Measurements from ENCODE around the gene GLCE. TPM values are rescaled to one million over a fixed set of nuclear protein-coding genes. Genes with fewer than 3 reads are reported as not detected.

Gene GLCE
- total RNA-seq, 1 donor from 2014 or later, result 5.6 TPM

GRCh38 chr15:69215314-69216035, 55.0 kb downstream of the GLCE start:
- no peaks in the 10 kb centered on the region for H3K4me1 Mint-ChIP-seq
- no peak for TF ChIP-seq CTCF (IDR thresholded peaks at IDR 0.05)
- no peak overlapping the region for H3K27ac Mint-ChIP-seq
- DNase-seq (no peak), ATAC-seq (ENCODE audit: low read depth) (no peak)
- intact Hi-C loops (cut with micrococcal nuclease), result no loop called here
- H3K36me3 Mint-ChIP-seq (ENCODE audit: low read depth), result peaks cover 3% of the 10 kb centered on the region
- H3K4me3 Mint-ChIP-seq, result no peak overlapping the region
- CTCF ChIA-PET, result no interaction called here
- peaks cover 1% of the 10 kb centered on the region for H3K9me3 Mint-ChIP-seq
- H3K27me3 Mint-ChIP-seq, result no peaks in the 10 kb centered on the region
- POLR2A ChIA-PET, result no interaction called here

GRCh38 chr15:69217381-69217780, 56.9 kb downstream of the GLCE start:
- ATAC-seq (ENCODE audit: low read depth) (no peak), DNase-seq (no peak)
- ChIA-PET CTCF (no interaction called here), POLR2A (no interaction called here)
- Mint-ChIP-seq H3K27me3 (no peaks in the 10 kb centered on the region), H3K9me3 (peaks cover 4% of the 10 kb centered on the region), H3K36me3 (ENCODE audit: low read depth) (peaks cover 5% of the 10 kb centered on the region), H3K4me1 (no peaks in the 10 kb centered on the region), H3K4me3 (no peak overlapping the region), H3K27ac (no peak overlapping the region)
- TF ChIP-seq CTCF (IDR thresholded peaks at IDR 0.05), result no peak
- intact Hi-C loops (cut with micrococcal nuclease), result no loop called here

- ChIA-PET CTCF (no interaction called here), POLR2A (no interaction called here)
- no peak for DNase-seq
Observed at GRCh38 chr15:69219690-69220089, 59.3 kb downstream of the GLCE start.

GRCh38 chr15:69222002-69222474, 61.6 kb downstream of the GLCE start:
- DNase-seq (no peak), ATAC-seq (ENCODE audit: low read depth) (no peak)
- Mint-ChIP-seq H3K9me3 (peaks cover 20% of the 10 kb centered on the region), H3K4me3 (no peak overlapping the region), H3K4me1 (no peaks in the 10 kb centered on the region), H3K36me3 (ENCODE audit: low read depth) (peaks cover 22% of the 10 kb centered on the region), H3K27ac (no peak overlapping the region), H3K27me3 (no peaks in the 10 kb centered on the region)
- POLR2A ChIA-PET, result no interaction called here
- no peak for TF ChIP-seq CTCF (IDR thresholded peaks at IDR 0.05)
- CTCF ChIA-PET, result no interaction called here
- intact Hi-C loops (cut with micrococcal nuclease), result no loop called here

More at GRCh38 chr15:69219690-69220089, 59.3 kb downstream of the GLCE start:
- intact Hi-C loops (cut with micrococcal nuclease), result no loop called here
- TF ChIP-seq CTCF (IDR thresholded peaks at IDR 0.05), result no peak
- ATAC-seq (ENCODE audit: low read depth), result no peak
- H3K9me3 Mint-ChIP-seq, result peaks cover 20% of the 10 kb centered on the region
- H3K4me3 Mint-ChIP-seq, result no peak overlapping the region
- no peak overlapping the region for H3K27ac Mint-ChIP-seq
- peaks cover 22% of the 10 kb centered on the region for H3K36me3 Mint-ChIP-seq (ENCODE audit: low read depth)
- no peaks in the 10 kb centered on the region for H3K27me3 Mint-ChIP-seq
- H3K4me1 Mint-ChIP-seq, result no peaks in the 10 kb centered on the region

GRCh38 chr15:69223083-69223813, 62.8 kb downstream of the GLCE start:
- Mint-ChIP-seq H3K36me3 (ENCODE audit: low read depth) (peaks cover 22% of the 10 kb centered on the region), H3K9me3 (peaks cover 20% of the 10 kb centered on the region), H3K27ac (no peak overlapping the region), H3K27me3 (no peaks in the 10 kb centered on the region), H3K4me3 (no peak overlapping the region), H3K4me1 (no peaks in the 10 kb centered on the region)
- intact Hi-C loops (cut with micrococcal nuclease), result no loop called here
- ChIA-PET POLR2A (interaction anchor here (0.6 kb wide), 1 partner anchor 1526 kb away, joined by 4 read pairs; no protein-coding TSS in a partner anchor), CTCF (no interaction called here)
- no peak for TF ChIP-seq CTCF (IDR thresholded peaks at IDR 0.05)
- ATAC-seq (ENCODE audit: low read depth) (no peak), DNase-seq (no peak)

Data from activated B cell treated with CpG ODN at 0.5 μM for 24 hours (primary cell).